Pancreas (tissue), 10 donors: Measurements from ENCODE around the gene FAM222A. TPM values are rescaled to one million over a fixed set of nuclear protein-coding genes. Genes with fewer than 3 reads are reported as not detected.
A peak's percentile ranks its signal among the peaks of the same experiment; 100 is the strongest.

Source experiments
- ATAC-seq, 4 donors: fragments of 200-7000 bp; cut with Tn5 transposase; one replicate each; pipeline versions ENCODE4 v1.8.0 to v1.9.1; 2020; ENCODE audit warnings: mild to moderate bottlenecking in 4 of 4, moderate library complexity in 4 of 4
- DNase-seq, 6 donors: peaks; one replicate each; pipeline ENCODE4 v3.0.0-alpha.2; 2020
- FAIRE-seq: peaks from 2 replicates; lab custom pipeline; 2012; peaks lifted over from hg19 to GRCh38; lab: Jason Lieb, UNC
- H3K27ac ChIP-seq, 4 donors: fragments of 200-600 bp; sonication (generic); 1 replicate in 3 of 4; 2 replicates in 1 of 4; pipeline versions ENCODE4 v1.5.0 to v1.8.0; 2020
- H3K27me3 ChIP-seq, 4 donors: fragments of 200-600 bp; one replicate each; pipeline ENCODE4 v1.8.0; 2021
- H3K36me3 ChIP-seq, 3 donors: fragments of 200-600 bp; sonication (generic) in 1 of 3; one replicate each; pipeline versions ENCODE4 v1.5.0 to v1.8.0; 2020 to 2021
- H3K4me1 ChIP-seq, 3 donors: fragments of 200-600 bp; one replicate each; pipeline ENCODE4 v1.8.0; 2021
- H3K4me3 ChIP-seq, 4 donors: fragments of 200-600 bp; sonication (generic) in 2 of 4; one replicate each; pipeline versions ENCODE4 v1.5.0 to v1.8.0; 2020 to 2021
- H3K9me3 ChIP-seq, 4 donors: fragments of 200-600 bp; one replicate each; pipeline ENCODE4 v1.8.0; 2021
- CTCF ChIP-seq, 4 donors: fragments of 200-600 bp; sonication (generic) in 3 of 4; IDR thresholded peaks; one replicate each; pipeline versions ENCODE4 v1.5.0 to v1.8.0; 2021; ENCODE audit warnings: antibody characterized with exemption in 4 of 4
- WGBS, 2 donors: extraction: QIAGEN DNeasy Blood & Tissue Kit; methylation state at CpG; one replicate each; pipeline ENCODE4 v1.1.7; 2013; 5-methylcytosine and 5-hydroxymethylcytosine counted together
- intact Hi-C, 3 donors: fragments of 100-400 bp; cut with DNase I; formaldehyde crosslinking; loops; one replicate each; pipeline versions ENCODE4 v1.11.1 to v1.14.2; 2022
- polyA plus RNA-seq, 2 donors: library from polyadenylated mRNA; stranded (reverse); fragments of 200-250 nt; gene quantifications; one replicate each; pipeline ENCODE4 v1.2.3, GENCODE V29; 2013
- total RNA-seq, 6 donors: library from RNA; stranded (reverse); fragmentation: NEBNext Ultra II Directional in 4 of 6; extraction: Animal tissue kit (Norgen Biotek cat#: 25700) in 4 of 6; gene quantifications; one replicate each; pipeline versions ENCODE4 v1.2.1 to v1.2.4, GENCODE V29; 2021 to 2023
- donor health status: healthy with polysubstance abuse.
- donor health status: DM: no; HTN: no; CAD: no; lungs with moderate emphysema.
- donor health status: DM: no; HTN: no; CAD: no.
- donor health status: control.
- donor health status: control.
- donor health status: Bipolar disorder and iron deficiency.
- donor health status: DM: yes; HTN: yes; CAD: no.
- donor health status: DM: no; HTN: no; CAD: no.
- donor health status: DM: no; HTN: no; CAD: no.
- donor health status: DM: yes; HTN: yes; CAD: no.

FAM222A gene
- total and polyA plus RNA-seq, 8 donors: 2.1 to 14.6 (median 3.8) TPM

DNA sequence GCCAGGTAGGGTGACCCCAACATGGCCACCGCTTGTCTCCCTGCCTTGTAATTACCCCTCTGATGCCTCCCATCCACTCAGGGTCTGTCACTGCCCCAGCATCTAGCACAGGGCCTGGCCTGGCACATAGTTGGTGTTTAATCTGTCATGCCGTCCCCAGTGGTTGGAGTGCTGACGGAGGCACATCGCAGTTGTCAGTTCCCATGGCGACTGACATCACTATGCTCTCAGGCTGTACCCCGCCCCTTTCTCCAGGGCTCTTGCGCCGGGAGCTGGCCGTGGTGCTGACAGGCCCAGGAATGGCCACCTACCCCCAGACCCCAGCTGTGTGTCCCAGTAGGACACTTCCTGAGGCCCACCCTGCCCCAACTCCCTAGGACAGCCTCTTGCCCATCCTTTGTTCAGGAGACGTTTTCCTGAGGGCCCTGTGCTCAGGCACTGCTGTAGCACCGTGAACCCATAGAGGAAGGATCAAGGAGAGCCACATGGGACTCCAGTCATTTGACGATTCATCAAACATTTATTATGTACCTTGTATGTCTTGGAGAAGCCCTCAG is 23.0 kb downstream of the FAM222A start:
- 74 to 78% methylated on average over 11 to 12 of the region's 12 CpGs for WGBS, 2 donors
- Histone ChIP-seq H3K9me3 (no peaks in the 10 kb centered on the region), H3K4me1 (peaks cover 4 to 11% (median 10%) of the 10 kb centered on the region in 3 donors), H3K27ac (peak overlapping the region in 1 of 4 donors; percentile 28), H3K27me3 (no peaks in the 10 kb centered on the region), H3K4me3 (no peak overlapping the region), H3K36me3 (no peaks in the 10 kb centered on the region)
- intact Hi-C loops: no loop called here
- TF ChIP-seq CTCF (IDR thresholded peaks at IDR 0.05): no peak
- ATAC-seq: peak; percentile 26 to 72 (median 55)
- no peak for FAIRE-seq
- DNase-seq: peak in 4 of 6 donors; percentile 21 to 57 (median 40)

DNA sequence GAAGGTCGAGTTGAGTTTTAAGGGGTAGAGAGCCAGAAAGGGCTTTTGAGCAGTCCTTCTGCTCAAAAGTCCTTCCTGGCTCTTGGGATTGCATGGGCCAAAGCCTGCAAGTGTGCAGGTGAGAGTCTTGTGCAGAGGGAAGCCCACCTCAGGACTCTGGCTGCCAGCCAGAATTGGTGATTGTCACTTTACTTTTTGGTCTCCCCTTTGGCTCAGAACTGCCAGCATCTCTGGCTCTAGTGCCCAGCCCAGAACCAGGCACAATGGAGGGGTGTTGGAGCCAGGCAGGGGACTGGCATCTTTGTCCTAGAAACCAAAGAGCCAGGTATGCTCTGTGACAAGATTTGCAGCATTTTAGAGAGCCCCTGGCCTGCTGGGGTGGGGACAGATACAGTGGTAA is 23.5 kb downstream of the FAM222A start:
- no peaks in the 10 kb centered on the region for H3K36me3 ChIP-seq
- ATAC-seq (no peak), DNase-seq (peak in 4 of 6 donors; percentile 9 to 43 (median 14)), FAIRE-seq (no peak)
- intact Hi-C loops: no loop called here
- no peak overlapping the region for H3K4me3 ChIP-seq
- no peaks in the 10 kb centered on the region for H3K9me3 ChIP-seq
- TF ChIP-seq CTCF (IDR thresholded peaks at IDR 0.05): no peak
- H3K27ac ChIP-seq: peak overlapping the region in 2 of 4 donors; percentile 37 to 48
- H3K27me3 ChIP-seq: no peaks in the 10 kb centered on the region
- WGBS, 2 donors: 57 to 64% methylated on average over 1 of the region's 1 CpG
- peaks cover 4 to 11% (median 10%) of the 10 kb centered on the region in 3 donors for H3K4me1 ChIP-seq

- intact Hi-C loops: no loop called here
- Histone ChIP-seq H3K27ac (peak overlapping the region in 2 of 4 donors; percentile 37 to 48), H3K4me1 (peaks cover 4 to 11% (median 10%) of the 10 kb centered on the region in 3 donors), H3K4me3 (no peak overlapping the region), H3K36me3 (no peaks in the 10 kb centered on the region), H3K9me3 (no peaks in the 10 kb centered on the region), H3K27me3 (no peaks in the 10 kb centered on the region)
- ATAC-seq (peak; percentile 55 to 70 (median 64)), FAIRE-seq (no peak), DNase-seq (peak in 5 of 6 donors; percentile 13 to 41 (median 24))
- no peak for TF ChIP-seq CTCF (IDR thresholded peaks at IDR 0.05)
- 34 to 37% methylated on average over 7 of the region's 7 CpGs for WGBS, 2 donors
Measured at GRCh38 chr12:109737631-109738030, 24.0 kb downstream of the FAM222A start.

DNA sequence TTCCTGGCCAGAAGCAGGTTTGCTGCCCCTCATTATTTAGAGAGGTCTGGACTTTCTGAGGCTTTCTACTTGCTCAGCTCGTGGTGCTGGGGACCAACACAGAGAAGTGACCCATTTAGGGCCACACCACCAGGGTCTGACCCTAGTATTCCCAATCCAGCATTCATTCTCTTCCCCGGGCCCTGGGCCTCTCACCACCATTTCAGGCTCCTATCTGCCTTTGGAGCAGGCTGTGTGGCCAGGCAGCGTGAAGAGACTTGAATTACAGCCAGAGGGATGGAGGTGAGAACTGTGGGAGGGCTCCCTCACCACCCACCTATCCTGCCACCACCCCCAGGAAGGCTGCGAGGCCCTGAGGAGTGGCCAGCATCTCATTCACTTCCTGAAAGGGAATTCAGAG is 24.6 kb downstream of the FAM222A start:
- Histone ChIP-seq H3K27ac (peak overlapping the region in 2 of 4 donors; percentile 30 to 48), H3K27me3 (no peaks in the 10 kb centered on the region), H3K9me3 (no peaks in the 10 kb centered on the region), H3K4me3 (no peak overlapping the region), H3K36me3 (no peaks in the 10 kb centered on the region), H3K4me1 (peaks cover 4 to 11% (median 10%) of the 10 kb centered on the region in 3 donors)
- no peak for FAIRE-seq
- 56 to 68% methylated on average over 4 of the region's 4 CpGs for WGBS, 2 donors
- ATAC-seq: peak; percentile 5 to 28 (median 10)
- intact Hi-C loops: no loop called here
- DNase-seq: peak; percentile 2 to 39 (median 14)
- TF ChIP-seq CTCF (IDR thresholded peaks at IDR 0.05): no peak
